GM20000 (cell line): ENCODE data around the gene FCMR.

Source experiments
- DNase-seq: peaks from one replicate; pipeline ENCODE4 v3.0.0; 2012; ENCODE audit warnings: low spot score
- TF ChIP-seq, protein P1 (sequence below): IDR thresholded peaks from 2 replicates; pipeline ENCODE4 v1.5.1; 2012; ENCODE audit warnings: mild to moderate bottlenecking, control low read depth; ENCODE audit errors: extremely low read depth, missing control alignments

FCMR gene

DNA sequence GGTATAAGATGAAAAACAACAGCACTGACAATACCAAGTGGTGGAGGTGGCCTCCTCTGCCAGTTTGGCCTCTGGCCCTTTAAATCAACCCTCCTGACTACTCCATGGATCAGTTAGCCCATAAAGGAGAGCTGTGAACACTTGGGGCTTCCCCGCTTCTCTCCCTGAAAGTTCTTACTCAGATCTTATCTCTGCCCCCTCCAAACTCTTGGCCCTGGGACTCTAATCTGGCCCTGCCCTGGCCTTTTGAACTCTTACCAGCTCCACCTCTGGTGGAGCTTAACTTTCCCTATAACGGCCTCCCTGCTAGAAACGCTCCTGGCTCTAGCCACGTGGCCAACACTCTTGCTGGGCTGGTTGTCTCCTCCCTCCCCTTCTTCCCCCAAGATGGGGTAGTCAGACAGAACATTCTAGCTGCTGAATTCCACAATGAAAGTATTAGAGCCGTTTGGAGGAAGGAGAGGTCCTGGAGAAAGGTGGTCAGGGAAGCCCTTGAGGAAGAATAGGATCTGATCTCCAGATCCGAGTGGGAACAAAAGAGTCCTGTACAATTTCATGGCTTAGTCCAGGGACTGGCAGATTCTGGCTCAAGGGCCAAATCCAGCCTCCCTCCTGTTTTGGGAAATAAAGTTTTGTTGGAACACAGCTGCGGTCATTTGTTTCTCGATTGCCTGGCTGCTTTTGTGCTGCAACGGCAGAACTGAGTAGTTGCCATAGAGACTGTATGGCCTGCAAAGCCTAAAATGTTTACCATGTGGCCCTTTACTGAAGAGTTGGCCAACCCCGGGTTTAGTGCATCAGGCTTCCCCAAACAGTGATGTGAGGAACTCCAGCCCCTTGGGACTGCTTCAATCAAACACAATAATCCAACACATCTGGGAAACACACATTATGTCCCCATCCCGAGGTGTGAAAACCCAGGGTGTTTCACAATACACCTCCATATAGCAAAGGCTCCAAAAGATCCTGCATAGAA lies 34.0 kb upstream of the FCMR start:
- TF ChIP-seq, protein P1, sequence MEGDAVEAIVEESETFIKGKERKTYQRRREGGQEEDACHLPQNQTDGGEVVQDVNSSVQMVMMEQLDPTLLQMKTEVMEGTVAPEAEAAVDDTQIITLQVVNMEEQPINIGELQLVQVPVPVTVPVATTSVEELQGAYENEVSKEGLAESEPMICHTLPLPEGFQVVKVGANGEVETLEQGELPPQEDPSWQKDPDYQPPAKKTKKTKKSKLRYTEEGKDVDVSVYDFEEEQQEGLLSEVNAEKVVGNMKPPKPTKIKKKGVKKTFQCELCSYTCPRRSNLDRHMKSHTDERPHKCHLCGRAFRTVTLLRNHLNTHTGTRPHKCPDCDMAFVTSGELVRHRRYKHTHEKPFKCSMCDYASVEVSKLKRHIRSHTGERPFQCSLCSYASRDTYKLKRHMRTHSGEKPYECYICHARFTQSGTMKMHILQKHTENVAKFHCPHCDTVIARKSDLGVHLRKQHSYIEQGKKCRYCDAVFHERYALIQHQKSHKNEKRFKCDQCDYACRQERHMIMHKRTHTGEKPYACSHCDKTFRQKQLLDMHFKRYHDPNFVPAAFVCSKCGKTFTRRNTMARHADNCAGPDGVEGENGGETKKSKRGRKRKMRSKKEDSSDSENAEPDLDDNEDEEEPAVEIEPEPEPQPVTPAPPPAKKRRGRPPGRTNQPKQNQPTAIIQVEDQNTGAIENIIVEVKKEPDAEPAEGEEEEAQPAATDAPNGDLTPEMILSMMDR = no peak
- peak; percentile 48 for DNase-seq

DNA sequence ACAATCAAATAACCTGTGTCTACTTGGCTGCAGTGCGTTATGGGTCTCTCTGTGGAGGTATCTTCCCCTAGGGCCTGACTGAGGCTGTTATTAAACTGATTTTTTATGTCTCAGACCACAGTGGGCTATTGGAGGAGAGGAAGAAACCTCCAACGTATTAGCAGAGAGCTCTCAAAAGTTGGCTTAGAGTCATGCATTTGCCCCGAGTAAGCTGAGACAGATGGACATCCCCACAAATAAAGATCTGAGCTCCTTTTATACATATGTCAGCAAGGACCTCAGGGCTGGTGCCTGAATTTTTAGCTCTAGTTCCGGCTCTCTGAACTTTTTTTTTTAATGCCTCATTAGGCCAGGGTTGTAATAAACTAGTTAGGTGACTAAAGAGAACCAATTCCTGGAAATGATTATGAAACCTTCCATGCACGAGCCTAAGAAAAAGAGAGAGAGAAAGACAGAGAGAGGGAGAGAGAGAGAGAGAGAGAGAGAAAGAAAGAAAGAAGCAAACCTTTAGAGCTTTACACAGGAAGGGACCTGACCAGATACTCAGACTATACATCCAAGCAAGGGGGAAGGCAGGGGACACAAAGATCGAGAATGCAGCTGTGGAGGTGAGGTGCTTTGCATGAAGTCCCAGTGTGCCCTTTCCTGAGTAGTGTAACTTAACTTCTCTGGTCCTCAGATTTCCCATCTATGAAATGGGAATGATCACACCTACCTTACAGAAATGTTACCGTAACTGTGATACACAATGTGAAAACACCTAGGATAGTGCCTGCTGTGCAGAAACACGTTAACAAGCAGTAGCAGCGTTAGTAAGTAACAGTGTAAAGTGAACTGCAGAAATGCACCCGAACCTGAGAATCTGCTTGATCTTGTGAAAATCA lies 33.0 kb upstream of the FCMR start:
- TF ChIP-seq, protein P1 = no peak
- DNase-seq = no peak

GRCh38 chr1:206953626-206954025 lies 31.9 kb upstream of the FCMR start:
- TF ChIP-seq, protein P1 = no peak
- no peak for DNase-seq

DNA sequence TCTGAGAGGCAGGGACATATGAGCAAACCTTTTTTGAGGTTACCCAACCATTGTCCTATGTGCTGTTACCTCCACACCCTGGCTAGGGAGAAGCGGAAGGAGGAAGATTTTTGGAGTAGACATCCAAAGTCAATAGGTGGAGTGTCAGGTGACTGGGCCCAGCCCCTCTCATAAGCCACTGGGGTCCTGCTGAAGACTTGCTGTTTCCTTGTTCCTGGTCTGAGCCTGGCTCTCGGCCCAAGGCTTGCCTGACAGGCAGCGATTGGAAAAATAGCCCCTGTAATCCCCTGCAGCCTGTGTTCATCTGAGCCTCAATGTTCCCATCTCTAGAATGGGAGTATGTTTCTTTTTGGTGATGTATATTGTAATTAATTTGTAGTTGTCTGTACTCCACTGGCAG lies 31.4 kb upstream of the FCMR start:
- TF ChIP-seq, protein P1 = no peak
- no peak for DNase-seq

GRCh38 chr1:206952171-206952570 lies 30.4 kb upstream of the FCMR start:
- no peak for DNase-seq
- TF ChIP-seq, protein P1 = no peak

- TF ChIP-seq, protein P1 = no peak
- no peak for DNase-seq
Measured at GRCh38 chr1:206951318-206952100, 29.8 kb upstream of the FCMR start.
